Suprapubic skin (tissue), 4 donors: ENCODE results near the gene TMEM135.

ENCODE experiments used
- EP300 ChIP-seq: sonication (generic); formaldehyde crosslinking; IDR thresholded peaks from one replicate; pipeline ENCODE4 v1.6.1; 2017; ENCODE audit warnings: antibody characterized with exemption
- POLR2A ChIP-seq, 2 donors: fragments of 450-650 bp; IDR thresholded peaks; one replicate each; pipeline ENCODE4 v1.6.1; 2017; ENCODE audit warnings: antibody characterized with exemption in 2 of 2, mild to moderate bottlenecking in 2 of 2, moderate library complexity in 2 of 2
- POLR2AphosphoS5 ChIP-seq, 3 donors: sonication (generic); formaldehyde crosslinking; IDR thresholded peaks; one replicate each; pipeline ENCODE4 v1.6.1; 2017; ENCODE audit warnings: antibody characterized with exemption in 3 of 3
- TF ChIP-seq, protein P1 (sequence below), 2 donors: fragments of 200-600 bp in 1 of 2; fragments of 450-650 bp in 1 of 2; sonication (generic) in 1 of 2; IDR thresholded peaks; one replicate each; pipeline ENCODE4 v1.5.1; 2016 to 2019; ENCODE audit warnings: antibody characterized with exemption in 2 of 2, mild to moderate bottlenecking in 1 of 2, moderate library complexity in 1 of 2

DNA sequence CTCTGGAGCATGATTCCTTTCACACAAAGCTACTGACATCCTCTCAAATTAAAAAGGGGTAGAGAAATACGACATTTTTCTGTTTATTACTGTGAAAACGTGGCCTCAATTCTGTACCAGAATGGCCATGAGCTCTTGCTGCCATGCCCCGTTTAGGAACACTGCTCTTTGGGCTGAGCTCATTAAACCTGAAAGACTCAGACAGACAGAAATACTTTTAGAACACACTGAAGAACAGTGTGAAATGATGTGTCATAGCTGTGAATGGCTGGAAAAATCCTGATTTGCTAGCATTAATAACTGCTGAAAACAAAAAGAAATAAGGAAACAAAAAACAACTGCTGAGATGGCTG lies 32.2 kb upstream of the TMEM135 start:
- TF ChIP-seq, protein P1, sequence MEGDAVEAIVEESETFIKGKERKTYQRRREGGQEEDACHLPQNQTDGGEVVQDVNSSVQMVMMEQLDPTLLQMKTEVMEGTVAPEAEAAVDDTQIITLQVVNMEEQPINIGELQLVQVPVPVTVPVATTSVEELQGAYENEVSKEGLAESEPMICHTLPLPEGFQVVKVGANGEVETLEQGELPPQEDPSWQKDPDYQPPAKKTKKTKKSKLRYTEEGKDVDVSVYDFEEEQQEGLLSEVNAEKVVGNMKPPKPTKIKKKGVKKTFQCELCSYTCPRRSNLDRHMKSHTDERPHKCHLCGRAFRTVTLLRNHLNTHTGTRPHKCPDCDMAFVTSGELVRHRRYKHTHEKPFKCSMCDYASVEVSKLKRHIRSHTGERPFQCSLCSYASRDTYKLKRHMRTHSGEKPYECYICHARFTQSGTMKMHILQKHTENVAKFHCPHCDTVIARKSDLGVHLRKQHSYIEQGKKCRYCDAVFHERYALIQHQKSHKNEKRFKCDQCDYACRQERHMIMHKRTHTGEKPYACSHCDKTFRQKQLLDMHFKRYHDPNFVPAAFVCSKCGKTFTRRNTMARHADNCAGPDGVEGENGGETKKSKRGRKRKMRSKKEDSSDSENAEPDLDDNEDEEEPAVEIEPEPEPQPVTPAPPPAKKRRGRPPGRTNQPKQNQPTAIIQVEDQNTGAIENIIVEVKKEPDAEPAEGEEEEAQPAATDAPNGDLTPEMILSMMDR (IDR thresholded peaks at IDR 0.05): no peak
- no peak for TF ChIP-seq POLR2A (IDR thresholded peaks at IDR 0.05)
- no peak for TF ChIP-seq EP300
- no peak for TF ChIP-seq POLR2AphosphoS5 (IDR thresholded peaks at IDR 0.05)
